ENCODE results near the gene MLLT1.

DNA sequence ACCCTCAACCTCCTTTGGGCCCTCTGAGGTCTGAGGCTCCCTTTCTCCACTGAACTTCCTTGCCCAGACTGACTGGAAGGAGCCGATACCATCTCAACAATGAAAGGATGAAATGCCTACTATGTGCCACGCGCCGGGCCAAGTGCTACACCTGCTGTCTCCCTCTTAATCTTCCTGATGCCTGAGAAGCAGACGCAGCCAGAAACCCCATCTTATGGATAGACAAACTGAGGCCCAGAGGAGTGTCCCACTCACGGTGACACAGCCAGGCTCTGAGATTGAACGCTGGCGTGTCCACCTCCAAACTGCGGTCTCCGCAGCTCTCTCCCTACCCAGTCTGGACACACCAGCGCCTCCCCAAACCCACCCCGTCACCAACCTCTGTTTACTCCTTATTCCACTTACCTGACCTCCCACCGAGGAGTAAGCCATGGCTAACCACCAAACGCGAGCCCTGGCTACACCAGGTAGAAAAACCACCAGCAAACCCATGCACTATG is 20.9 kb downstream of the MLLT1 start:
- TF ChIP-seq CTCF (conservative IDR thresholded peaks at IDR 0.05; ENCODE audit: low read depth, low read length), result no peak
- TF ChIP-seq EZH2 (IDR thresholded peaks at IDR 0.05; ENCODE audit: borderline replicate concordance, low read depth, low read length, poor library complexity, severe bottlenecking), result no peak
